Thyroid gland (tissue), 4 donors: ENCODE data around the gene B9D1.

ENCODE experiments used
- CTCF ChIP-seq, 6 experiments: fragments of 200-600 bp in 3 of 6; fragments of 450-650 bp in 3 of 6; sonication (generic) in 3 of 6; IDR thresholded peaks; one replicate each; pipeline ENCODE4 v1.5.1; 2016 to 2019; ENCODE audit warnings: antibody characterized with exemption in 6 of 6, mild to moderate bottlenecking in 2 of 6, inconsistent platforms in 1 of 6, moderate library complexity in 1 of 6
- POLR2A ChIP-seq, 2 donors: fragments of 450-650 bp; IDR thresholded peaks; one replicate each; pipeline ENCODE4 v1.6.1; 2017; ENCODE audit warnings: antibody characterized with exemption in 2 of 2, mild to moderate bottlenecking in 2 of 2, moderate library complexity in 1 of 2

DNA sequence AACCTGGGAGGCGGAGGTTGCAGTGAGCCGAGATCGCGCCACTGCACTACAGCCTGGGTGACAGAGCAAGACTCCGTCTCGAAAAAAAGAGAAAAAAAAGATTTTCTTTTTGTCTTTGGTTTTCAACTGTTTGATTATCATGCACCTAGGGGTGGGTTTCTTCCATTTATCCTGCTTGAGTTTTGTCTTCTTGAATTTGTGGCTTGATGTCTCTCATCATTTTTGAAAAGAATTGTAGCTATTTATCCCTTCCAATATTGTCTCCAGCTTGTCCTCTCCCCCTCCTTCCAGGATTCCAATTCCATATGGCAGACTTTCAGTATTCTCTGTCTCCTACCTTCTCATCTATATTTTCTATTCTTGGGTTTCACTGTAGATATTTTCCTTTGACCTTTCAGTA is 7.8 kb downstream of the B9D1 start:
- TF ChIP-seq CTCF (IDR thresholded peaks at IDR 0.05): no peak
- no peak for TF ChIP-seq POLR2A (IDR thresholded peaks at IDR 0.05)
